G401 (cell line): ENCODE data around the gene ELAC1. TPM values are rescaled to one million over a fixed set of nuclear protein-coding genes. Genes with fewer than 3 reads are reported as not detected.
"Not testable (repeated sequence)": the region's sequence is repeated elsewhere in the genome, so short reads cannot be mapped to it uniquely, and the experiment has no call there.

Experiments
- DNase-seq: peaks from one replicate; pipeline ENCODE4 v3.0.0-alpha.2; 2015; ENCODE audit warnings: low spot score
- in situ Hi-C: cut with HindIII; loops from 2 replicates; pipeline ENCODE4 v1.10.0; 2016; ENCODE audit warnings: low sequenced_read_pairs, mixed read lengths
- total RNA-seq: library from RNA; depleted of rRNA; stranded (reverse); fragments of >200 nt; shearing (Covaris generic); gene quantifications from 2 replicates; pipeline ENCODE4 v1.2.3, GENCODE V29; 2014; rRNA removed

Gene ELAC1
- 18.5 and 24.6 TPM in 2 replicates for total RNA-seq

GRCh38 chr18:50967714-50968661 is at the start of gene ELAC1:
TSS of gene ELAC1 (plus strand) at chr18:50968040. CDS start at chr18:50974405, 6,365 bp downstream.
- in situ Hi-C loops: no loop called here
- DNase-seq: peak; percentile 78

- in situ Hi-C loops: no loop called here
- no peak for DNase-seq
These were observed 49.7 kb upstream of the ELAC1 start for GRCh38 chr18:50918153-50918552.

- in situ Hi-C loops: no loop called here
- no peak for DNase-seq
These were observed 43.5 kb upstream of the ELAC1 start for GRCh38 chr18:50924372-50924771.

- no peak for DNase-seq
- in situ Hi-C loops: no loop called here
These were observed 41.3 kb upstream of the ELAC1 start for GRCh38 chr18:50926521-50926920.

GRCh38 chr18:50928551-50928950 is 39.3 kb upstream of the ELAC1 start:
- DNase-seq: no peak

GRCh38 chr18:50933684-50934083 is 34.2 kb upstream of the ELAC1 start:
- DNase-seq: no peak
- in situ Hi-C loops: no loop called here

More at GRCh38 chr18:50928551-50928950, 39.3 kb upstream of the ELAC1 start:
- in situ Hi-C loops: no loop called here

GRCh38 chr18:50934545-50935211 is 33.2 kb upstream of the ELAC1 start:
- in situ Hi-C loops: no loop called here
- no peak for DNase-seq

- DNase-seq: no peak
- in situ Hi-C loops: no loop called here
These were observed 32.2 kb upstream of the ELAC1 start for GRCh38 chr18:50935493-50936191.

GRCh38 chr18:50937183-50937582 is 30.7 kb upstream of the ELAC1 start:
- in situ Hi-C loops: no loop called here

GRCh38 chr18:50938912-50939311 is 28.9 kb upstream of the ELAC1 start:
- in situ Hi-C loops: no loop called here
- no peak for DNase-seq

More at GRCh38 chr18:50937183-50937582, 30.7 kb upstream of the ELAC1 start:
- DNase-seq: no peak

GRCh38 chr18:50944245-50944932 is 23.5 kb upstream of the ELAC1 start:
- in situ Hi-C loops: no loop called here

GRCh38 chr18:50945918-50946317 is 21.9 kb upstream of the ELAC1 start:
- in situ Hi-C loops, DNase-seq: not testable (repeated sequence)

More at GRCh38 chr18:50944245-50944932, 23.5 kb upstream of the ELAC1 start:
- DNase-seq: no peak

- in situ Hi-C loops: no loop called here
- no peak for DNase-seq
These were observed 19.9 kb upstream of the ELAC1 start for GRCh38 chr18:50947899-50948298.

GRCh38 chr18:50949185-50949584 is 18.7 kb upstream of the ELAC1 start:
- in situ Hi-C loops: no loop called here

GRCh38 chr18:50950626-50951025 is 17.2 kb upstream of the ELAC1 start:
- in situ Hi-C loops: no loop called here
- DNase-seq: no peak

More at GRCh38 chr18:50949185-50949584, 18.7 kb upstream of the ELAC1 start:
- no peak for DNase-seq

GRCh38 chr18:50953822-50954221 is 14.0 kb upstream of the ELAC1 start:
- no peak for DNase-seq
- in situ Hi-C loops: no loop called here

- in situ Hi-C loops: no loop called here
- DNase-seq: no peak
These were observed 12.6 kb upstream of the ELAC1 start for GRCh38 chr18:50955253-50955652.

- in situ Hi-C loops: no loop called here
- no peak for DNase-seq
These were observed 11.7 kb upstream of the ELAC1 start for GRCh38 chr18:50956116-50956515.

- in situ Hi-C loops: no loop called here
- DNase-seq: no peak
These were observed 5.9 kb upstream of the ELAC1 start for GRCh38 chr18:50961974-50962373.
